HG02943 (cell line): ENCODE data around the gene MSANTD1.

Experiments used
- ATAC-seq: cut with Tn5 transposase; IDR thresholded peaks from one replicate; pipeline ENCODE4 v1.9.1; 2021; ENCODE audit warnings: mild to moderate bottlenecking, low read depth, moderate library complexity; ENCODE audit not compliant: unreplicated experiment

The MSANTD1 gene

DNA sequence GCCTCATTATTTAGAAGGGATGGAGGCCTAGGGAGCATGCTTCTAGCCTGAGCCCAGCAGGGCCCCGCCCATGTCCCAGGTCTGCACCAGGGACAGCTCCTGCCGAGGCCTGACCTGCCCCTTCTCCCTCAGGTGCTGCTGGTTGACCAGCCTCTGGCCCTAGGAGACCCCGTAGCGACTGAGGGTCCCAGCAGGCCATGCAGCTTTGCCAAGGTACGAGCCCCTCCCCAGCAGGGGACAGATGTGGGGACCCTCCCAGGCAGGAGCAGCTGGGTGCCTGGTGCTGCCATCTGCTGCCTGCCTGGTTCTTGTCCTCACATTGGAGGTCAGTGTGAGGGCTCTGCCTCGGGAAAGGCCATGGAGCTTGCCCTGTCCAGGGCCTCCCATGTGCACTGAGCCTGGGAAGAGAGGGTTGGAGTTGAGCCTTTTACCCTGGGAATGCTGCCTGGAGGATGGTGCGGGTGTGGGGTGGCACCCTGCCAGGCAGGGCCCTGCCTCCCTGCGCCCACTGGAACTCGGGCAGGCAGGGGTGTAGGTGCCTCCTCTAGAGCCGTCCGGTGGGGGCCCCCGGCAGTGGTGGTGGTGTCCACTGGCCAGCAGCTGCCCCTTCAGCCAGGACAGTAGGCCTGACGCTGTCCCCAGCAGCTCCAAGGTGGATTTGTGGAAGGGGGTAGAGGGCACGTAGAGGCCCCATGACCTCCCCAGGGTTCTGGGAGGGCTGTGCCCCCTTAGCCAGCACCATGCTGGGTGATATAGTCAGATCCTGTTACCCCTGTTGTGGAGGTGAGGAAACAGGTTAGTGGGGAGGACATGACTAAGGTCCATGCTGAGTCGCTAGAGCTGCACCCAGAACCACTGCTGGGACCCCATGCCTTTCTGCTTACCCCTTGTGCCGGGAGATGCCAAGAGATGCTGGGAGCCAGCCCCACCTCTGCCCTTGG is 2.2 kb upstream of the MSANTD1 start:
- ATAC-seq, result no peak

DNA sequence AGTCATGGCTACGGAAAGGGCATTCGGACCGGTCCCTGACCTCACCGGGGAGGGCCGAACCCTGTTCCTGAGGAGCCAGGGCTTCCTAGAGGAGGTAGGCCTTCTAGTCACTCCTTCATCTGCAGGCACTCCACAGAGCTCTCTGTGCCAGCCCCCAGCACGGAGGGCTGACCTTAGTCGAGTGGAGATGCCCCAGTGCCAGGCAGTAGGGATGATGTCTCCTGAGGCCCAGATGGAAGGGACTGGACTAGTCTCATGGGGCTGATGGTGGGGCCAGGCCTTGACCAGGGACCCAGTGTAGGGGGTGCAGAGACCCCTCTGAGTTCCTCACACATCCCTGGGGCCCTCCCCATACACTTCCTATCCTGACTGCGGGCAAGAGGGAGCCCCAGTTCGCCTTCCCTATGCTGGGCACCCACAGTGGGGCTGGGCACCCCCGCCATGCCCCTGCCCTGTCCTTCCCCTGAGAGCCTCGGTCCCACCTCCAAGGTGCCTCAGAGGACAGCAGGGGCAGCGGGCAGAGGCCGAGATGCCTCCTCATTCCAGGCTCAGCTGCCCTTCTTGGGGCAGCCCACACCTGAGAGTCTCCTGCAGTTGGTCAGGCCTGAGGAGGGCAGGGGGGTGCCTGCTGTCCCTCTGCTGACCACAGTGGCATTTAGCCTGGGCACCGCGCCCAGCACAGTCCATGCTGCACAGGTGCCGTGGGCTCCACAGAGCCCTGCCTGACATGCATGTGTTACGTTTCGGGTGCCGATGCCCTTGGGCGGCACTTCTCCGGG is 1.4 kb upstream of the MSANTD1 start:
- ATAC-seq, result no peak

DNA sequence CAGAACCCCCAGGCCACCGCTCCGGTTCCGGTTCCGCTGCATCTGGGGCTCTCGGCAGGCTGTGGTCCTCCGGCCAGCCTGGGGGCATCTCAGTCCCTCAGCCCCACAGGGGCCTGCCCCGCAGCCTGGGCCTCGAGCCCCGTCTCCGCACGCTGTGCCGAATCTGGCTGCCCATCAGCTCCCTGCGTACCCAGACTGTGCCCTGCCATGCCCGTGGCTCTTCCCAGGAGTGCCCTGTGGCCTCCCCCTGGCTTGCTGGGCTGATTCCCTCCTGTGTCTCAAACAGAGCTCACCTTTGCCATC is 830 bp upstream of the MSANTD1 start:
- no peak for ATAC-seq

DNA sequence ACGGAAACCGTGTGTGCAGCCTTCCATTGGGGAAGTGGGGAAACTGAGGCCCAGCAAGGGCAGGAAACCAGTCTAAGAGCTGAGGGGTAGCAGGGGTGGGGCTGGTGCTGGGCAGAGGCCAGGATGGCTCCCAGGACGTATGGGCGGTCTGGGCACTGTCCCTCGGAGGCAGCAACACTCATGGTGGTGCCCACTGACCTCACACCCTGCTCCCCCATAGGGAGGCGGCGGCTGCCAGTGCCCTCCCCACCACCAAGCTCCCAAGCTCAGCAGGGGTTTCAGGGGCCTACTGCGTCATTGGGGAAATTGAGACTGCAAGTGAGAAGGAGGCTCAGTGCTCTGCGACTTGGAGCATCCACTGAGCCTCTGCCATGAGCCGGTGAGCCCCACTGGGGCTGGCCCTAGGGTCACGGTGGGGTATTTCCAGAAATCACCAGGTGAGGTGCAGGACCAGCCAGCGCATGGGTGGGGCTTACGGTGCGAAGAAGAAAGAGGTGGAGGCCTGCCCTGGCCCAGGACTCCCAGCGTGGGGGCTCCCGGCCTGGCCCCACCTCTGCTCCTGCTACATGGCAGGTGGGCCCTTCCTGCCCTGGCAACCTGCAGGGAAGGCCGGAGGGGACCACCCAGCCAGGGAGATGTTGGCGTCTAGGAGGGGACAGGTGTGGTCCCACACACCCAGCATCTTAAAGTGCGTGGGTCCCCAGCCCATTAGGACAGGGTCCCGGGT is 915 bp downstream of the MSANTD1 start:
- no peak for ATAC-seq

DNA sequence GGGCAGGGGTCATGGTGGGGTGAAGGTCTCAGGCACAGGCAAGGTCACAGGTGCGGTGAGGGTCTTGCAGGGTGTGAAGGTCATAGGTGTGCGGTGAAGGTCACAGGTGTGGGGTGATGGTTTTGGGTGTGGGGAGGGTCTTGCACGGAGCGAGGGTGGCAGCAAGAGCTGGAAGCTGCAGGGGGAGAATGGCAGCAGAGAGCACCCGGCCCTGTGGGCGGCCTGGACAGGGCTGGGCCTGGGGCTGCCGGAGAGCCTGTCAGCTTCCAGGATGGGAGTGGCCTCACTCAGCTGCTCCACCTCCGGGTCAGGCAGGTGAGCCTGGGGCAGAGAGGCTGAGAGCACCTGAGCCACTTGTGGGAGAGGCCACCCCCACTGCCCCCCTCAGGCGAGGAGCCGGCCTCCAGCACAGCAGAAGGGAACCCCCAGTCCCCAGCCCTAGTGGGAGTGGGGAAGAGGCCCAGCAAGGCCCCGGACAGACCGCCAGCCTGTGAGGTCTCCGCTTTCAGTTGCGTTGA is 1.5 kb downstream of the MSANTD1 start:
- no peak for ATAC-seq

DNA sequence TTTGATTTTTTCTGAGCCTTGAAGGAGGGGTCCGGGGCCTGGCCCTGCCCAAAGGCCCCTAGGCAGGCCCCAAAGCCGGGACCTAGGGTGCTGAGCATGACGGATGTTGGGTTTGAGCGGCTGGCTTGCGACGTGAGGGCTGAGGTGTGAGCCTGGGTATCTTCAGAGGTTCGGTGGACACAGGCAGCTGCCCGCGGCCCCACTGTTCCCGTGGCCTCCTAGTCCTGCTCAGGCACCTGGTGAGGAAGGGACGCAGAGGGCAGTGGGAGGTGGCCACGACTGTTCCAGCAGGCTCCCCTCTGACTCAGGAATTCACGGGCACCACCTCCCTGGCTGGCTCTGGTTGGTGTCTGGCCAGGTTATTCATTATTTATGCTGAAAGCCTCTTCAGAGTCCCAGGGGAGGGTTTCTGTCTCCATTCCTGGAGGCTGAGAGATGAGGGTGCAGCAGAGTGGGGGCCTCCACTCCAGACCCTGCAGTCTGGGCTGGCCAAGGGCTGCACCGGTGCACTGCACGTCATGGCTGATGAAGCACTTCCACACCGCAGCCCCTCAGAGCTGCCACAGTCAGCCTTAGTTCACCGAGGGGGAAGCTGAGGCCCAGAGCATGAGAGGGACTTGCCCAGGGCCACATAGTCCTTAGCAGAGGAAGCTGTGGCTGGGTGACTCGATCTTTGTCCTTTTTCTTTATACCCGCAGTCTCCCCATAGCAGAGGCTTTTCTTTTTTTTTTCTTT is 2.2 kb downstream of the MSANTD1 start:
- ATAC-seq, result no peak

DNA sequence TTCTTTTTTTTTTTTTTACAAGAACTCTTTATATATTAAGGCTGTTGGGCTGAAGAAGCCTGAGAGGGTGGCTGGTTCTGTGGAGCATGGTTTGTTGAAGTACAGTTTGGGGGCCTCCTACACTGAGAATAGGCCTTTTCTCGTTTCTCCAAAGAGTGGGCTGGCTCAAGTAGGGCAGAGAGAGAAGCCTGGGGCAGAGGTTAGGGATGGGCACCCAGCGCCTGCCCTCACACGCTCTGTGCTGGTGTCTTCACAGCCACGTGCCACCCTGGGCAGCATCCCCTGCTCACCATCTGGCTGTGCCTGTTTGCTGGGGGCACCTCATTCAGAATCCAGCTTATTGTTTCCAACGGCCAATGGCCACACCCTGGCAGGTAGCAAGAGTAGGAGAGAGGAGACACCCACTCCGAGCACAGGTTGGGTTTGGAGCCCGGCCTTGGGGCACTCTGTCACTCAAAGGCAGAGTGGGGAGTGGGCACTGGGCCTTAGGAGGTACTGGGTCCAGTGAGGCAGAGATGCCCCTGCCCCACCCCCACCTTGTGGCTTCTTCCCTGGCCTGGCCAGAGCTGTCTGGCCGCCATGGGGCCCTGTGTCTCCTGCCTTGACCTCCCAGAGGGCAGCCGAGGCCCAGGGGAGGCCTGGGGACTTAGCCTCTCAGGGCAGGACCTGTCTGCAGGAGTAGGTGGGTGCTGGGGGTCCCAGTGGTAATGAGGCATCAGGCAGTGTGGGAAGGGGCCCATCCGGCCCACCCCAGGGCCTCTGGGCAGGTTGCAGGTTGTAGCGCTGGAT is 2.9 kb downstream of the MSANTD1 start:
- no peak for ATAC-seq

DNA sequence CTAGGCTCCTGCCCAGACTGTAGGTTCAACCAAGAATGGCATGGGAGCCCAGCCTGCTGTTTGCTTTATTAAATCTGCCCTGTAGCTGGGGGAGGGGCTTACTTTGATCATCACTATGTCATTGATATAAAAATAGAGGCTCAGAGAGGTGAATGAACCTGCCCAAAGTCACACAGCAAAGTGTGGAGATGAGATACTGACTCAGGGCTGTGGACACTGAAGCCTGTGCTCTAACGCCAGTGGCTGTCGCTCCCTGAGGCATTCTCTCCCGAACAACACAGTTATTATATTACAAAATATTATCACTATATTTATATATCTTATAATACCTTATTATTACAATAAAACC is 3.5 kb downstream of the MSANTD1 start:
- ATAC-seq, result no peak

DNA sequence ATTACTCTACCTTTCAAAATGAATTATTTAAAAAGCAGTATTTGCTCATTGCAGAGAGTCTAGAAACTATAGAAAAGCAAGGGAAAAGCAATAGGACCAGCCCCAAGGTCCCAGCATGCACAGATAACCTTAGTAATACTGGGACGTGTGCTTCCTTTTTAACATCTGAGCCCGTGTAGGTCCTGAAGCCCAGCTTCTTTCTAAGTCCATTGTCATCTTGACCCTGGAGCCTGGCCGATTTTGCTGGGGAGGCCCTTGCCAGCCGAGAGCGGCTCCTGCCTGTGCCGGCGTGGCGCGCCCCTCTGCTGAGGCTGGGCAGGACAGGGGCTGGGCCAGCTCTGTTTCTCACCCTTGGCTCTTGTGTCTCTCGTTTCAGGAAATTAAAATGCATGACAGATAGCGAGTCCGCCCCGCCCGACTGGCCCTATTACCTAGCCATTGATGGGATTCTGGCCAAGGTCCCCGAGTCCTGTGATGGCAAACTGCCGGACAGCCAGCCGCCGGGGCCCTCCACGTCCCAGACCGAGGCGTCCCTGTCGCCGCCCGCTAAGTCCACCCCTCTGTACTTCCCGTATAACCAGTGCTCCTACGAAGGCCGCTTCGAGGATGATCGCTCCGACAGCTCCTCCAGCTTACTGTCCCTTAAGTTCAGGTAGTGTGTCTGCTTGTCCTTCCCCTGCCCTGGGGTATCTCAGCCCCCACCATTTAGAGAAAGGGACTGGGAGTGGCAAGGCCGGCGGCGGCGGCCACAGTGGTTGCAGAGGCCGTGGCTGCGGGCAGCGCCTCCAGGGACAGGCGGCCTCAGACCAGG is 4.1 kb downstream of the MSANTD1 start:
- no peak for ATAC-seq

DNA sequence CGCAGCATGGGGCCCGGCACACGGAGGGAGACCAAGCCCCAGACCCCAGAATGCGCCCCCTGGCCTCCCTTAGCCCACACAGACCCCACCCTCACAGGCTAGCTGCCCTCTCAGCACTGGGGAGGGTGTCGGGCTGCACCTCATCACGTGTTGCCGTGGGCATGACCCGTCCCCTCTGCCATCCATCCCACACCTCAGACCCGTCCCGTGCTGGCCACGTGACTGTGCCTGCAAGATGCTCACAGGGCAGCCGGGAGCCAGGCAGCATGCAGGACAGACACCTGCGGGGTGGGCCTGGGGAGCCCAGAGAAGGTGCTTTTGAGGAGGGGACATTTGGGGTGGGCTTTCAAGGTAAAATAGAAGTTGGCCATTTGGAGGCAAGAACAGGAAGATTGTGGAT is 4.8 kb downstream of the MSANTD1 start:
- no peak for ATAC-seq

DNA sequence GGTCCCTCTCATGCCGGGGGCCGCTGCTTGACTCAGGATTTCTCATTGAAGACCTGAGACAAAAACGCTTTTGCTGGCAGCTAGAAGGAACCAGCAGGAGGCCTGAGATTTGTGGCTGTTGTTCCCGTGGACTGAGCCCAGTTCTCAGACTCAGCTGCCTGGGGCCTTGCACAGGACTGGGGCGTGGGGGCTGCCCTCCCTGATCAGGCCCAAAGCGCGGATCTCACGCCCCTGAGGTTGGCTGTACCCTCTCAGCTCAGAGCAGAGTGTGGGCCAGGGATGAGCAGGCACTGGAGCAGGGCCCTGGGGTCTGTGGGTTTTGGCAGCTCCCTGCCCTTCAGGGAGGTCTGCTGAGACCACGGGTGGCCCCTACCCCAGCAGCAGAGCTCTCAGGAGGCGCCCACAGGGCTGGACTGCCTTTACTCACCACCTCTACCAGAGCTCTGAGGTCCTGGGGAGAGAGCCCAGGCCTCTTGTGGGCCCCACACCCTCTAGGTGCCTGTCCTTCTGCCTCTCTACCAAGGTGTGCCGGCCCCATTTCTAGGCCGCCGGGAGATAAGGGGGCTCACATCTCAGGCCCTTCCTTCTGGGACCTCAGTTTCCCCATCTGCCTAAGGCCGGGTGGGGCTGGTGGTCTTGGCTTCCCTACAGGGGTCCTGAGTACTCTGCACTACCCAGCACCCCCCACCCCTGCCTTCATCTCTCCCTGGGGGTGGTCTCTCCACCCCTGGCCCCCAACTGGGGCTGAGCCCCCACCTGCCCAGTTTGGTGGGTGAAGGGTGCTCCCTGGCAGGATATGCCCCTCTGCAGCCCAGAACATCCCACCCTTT is 5.6 kb downstream of the MSANTD1 start:
- ATAC-seq, result no peak

DNA sequence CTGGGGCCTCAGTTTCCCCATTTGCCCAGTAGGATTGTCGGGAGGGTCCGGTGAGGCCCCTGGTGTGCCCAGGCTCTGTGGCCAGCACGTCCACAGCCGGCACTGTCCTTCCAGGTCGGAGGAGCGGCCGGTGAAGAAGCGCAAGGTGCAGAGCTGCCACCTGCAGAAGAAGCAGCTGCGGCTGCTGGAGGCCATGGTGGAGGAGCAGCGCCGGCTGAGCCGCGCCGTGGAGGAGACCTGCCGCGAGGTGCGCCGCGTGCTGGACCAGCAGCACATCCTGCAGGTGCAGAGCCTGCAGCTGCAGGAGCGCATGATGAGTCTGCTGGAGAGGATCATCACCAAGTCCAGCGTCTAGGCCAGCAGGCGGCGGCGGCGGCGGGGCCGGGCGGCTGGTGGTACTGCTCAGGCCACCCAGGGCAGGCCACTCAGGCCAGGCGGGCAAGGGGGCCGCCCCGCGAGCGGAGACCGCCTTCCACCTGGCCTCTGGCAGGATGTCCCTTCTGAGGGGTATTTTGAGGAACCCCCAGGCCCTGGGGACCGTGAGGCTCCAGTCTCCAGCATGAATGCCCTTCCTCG is 6.7 kb downstream of the MSANTD1 start:
- ATAC-seq, result no peak

DNA sequence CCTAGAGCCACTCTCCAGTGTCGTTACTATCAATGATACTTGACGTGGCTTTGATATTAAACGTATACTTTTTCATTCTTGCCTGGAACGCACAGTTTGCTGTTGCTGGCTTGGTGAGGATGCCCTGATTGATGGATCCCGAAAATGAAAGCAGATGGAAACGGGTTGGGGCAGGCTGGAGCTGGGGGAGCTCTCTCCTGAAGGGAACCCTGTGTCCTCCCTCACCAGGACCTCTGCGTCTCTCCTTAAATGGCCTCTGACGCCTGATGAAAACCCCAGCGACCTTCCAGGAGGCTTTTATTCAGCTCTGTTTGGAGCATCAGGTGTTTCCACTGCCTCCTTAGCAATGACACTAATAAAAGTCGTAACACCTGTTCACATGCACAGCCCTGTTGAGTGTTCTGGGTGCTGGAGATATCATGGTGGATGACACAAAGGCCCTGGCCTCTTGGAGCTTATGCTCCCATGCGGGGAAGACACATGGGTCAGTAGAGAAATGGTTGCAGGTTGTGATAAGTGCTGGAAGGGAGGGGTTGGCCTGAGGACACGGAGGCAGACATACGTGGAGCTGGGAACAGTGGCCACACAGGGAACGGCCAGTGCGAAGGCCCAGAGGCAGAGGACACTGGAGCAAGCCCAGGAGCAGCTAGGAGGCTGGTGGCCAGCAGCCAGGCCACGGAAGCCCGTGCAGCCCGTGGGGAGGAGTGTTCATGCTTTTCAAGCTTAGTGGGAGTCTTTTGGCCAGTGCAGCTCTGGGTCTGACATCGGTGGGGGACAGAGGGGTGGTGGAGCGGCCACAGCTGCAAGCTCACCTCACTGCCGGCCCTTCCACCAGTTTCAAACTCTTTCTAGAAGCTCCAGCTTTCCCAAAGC is 7.5 kb downstream of the MSANTD1 start:
- no peak for ATAC-seq

DNA sequence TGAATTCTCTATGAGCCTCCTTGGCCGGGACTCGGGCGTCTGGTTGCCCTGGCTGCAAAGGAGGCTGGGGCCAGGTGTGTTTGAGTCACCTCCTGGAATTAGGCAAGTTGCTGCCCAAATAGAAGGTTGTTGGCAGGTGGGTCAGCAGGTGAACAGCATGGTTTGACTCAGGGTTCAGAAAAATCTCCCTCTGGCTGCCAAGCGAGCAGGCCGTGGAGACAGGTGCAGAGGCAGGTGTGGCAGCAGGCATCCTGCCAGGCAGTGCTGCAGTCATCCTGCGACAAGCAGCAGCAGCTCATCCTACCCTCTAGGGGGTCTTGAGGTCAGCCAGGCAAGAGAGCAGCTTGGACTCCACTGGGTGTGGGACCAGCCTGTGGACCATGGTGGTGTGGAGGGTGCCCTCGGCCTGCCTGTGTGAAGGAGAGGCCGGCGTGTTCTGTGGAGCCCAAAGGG is 8.2 kb downstream of the MSANTD1 start:
- ATAC-seq, result no peak

DNA sequence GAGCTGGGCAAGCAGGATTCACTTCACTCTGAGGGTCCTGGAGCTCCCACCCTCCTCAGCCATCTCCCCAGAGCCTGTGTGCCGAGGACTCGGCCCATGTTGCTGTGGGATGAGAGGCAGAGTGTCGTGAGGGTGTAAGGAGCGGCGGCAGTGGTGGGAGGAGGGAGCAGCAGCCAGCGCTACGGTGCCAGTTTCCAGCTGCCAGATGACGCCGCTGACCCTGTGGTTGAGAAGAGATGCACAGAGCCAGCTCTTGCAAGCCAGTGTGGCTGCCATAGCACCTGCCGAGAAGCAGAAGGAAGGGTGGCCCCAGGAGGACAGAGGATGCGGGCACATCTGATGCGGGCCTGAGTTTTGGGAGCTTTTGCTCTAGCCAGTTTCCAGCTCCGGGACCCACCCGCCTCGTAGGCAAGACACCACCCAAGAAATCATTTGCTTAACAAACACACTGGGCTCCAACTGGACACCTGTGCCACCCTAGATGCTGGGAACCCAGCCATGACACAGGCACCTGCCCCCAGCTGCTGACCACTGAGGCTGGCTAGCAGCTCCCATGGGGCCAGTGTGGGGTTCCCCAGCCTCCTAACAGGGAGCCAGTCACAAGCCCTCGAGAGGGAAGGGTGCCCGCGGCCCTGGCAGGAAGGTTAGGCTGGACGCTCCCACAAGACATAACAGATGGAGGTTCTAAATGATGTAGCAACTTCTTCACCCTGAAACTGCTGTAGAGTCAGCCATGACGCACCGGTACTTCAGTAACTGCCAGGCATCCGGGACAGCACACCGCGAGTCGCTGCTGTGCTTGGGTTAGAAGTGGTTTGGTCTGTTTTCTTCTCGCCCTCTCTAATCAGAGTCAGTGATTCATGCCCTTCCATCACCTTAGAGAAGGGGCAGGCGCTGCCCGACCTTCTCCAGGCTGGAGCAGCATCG is 8.9 kb downstream of the MSANTD1 start:
- ATAC-seq, result no peak
